Measurements from ENCODE around the gene ADGRL1.

DNA sequence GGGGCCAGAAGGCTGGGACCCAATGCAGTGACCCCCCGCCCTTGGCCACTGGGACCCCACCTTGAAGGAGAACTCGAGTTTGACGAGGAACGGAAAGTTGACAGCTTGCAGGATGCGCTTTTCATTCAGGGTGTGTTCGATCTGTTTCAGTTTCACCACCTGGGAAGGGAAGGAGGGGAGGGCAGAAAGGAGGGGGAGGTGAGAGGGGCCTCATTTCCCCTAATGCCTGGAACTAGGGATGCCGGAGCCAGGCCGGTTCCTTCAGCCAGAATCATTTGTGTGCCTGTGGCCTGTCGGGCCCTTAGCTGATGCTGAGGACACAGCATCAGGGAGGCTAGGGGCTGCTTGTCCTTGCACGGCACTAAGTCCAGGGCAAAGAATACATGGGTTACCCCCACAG is 103.2 kb downstream of the ADGRL1 start:
- TF ChIP-seq, protein P1, sequence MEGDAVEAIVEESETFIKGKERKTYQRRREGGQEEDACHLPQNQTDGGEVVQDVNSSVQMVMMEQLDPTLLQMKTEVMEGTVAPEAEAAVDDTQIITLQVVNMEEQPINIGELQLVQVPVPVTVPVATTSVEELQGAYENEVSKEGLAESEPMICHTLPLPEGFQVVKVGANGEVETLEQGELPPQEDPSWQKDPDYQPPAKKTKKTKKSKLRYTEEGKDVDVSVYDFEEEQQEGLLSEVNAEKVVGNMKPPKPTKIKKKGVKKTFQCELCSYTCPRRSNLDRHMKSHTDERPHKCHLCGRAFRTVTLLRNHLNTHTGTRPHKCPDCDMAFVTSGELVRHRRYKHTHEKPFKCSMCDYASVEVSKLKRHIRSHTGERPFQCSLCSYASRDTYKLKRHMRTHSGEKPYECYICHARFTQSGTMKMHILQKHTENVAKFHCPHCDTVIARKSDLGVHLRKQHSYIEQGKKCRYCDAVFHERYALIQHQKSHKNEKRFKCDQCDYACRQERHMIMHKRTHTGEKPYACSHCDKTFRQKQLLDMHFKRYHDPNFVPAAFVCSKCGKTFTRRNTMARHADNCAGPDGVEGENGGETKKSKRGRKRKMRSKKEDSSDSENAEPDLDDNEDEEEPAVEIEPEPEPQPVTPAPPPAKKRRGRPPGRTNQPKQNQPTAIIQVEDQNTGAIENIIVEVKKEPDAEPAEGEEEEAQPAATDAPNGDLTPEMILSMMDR (IDR thresholded peaks at IDR 0.05) = no peak
- no peak for TF ChIP-seq POLR2A (IDR thresholded peaks at IDR 0.05)
